ENCODE measurements around the gene UBB. TPM values are rescaled to one million over a fixed set of nuclear protein-coding genes. Genes with fewer than 3 reads are reported as not detected.

Gene UBB
- total RNA-seq, 1 donor from 2014 or later: 820 TPM

GRCh38 chr17:16406742-16407674 is 26.1 kb downstream of the UBB start:
- TF ChIP-seq, protein P1, sequence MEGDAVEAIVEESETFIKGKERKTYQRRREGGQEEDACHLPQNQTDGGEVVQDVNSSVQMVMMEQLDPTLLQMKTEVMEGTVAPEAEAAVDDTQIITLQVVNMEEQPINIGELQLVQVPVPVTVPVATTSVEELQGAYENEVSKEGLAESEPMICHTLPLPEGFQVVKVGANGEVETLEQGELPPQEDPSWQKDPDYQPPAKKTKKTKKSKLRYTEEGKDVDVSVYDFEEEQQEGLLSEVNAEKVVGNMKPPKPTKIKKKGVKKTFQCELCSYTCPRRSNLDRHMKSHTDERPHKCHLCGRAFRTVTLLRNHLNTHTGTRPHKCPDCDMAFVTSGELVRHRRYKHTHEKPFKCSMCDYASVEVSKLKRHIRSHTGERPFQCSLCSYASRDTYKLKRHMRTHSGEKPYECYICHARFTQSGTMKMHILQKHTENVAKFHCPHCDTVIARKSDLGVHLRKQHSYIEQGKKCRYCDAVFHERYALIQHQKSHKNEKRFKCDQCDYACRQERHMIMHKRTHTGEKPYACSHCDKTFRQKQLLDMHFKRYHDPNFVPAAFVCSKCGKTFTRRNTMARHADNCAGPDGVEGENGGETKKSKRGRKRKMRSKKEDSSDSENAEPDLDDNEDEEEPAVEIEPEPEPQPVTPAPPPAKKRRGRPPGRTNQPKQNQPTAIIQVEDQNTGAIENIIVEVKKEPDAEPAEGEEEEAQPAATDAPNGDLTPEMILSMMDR (IDR thresholded peaks at IDR 0.05; ENCODE audit: insufficient read depth, low read length, poor library complexity, severe bottlenecking): no peak
- H3K4me3 ChIP-seq (ENCODE audit: low read depth, low read length): peak overlapping the region; percentile 48
- H3K27me3 ChIP-seq (ENCODE audit: control insufficient read depth, insufficient read depth, low read length): no peaks in the 10 kb centered on the region
- H3K36me3 ChIP-seq (ENCODE audit: control insufficient read depth, insufficient read depth, low read length): no peaks in the 10 kb centered on the region
- DNase-seq (ENCODE audit: low read depth): no peak

DNA sequence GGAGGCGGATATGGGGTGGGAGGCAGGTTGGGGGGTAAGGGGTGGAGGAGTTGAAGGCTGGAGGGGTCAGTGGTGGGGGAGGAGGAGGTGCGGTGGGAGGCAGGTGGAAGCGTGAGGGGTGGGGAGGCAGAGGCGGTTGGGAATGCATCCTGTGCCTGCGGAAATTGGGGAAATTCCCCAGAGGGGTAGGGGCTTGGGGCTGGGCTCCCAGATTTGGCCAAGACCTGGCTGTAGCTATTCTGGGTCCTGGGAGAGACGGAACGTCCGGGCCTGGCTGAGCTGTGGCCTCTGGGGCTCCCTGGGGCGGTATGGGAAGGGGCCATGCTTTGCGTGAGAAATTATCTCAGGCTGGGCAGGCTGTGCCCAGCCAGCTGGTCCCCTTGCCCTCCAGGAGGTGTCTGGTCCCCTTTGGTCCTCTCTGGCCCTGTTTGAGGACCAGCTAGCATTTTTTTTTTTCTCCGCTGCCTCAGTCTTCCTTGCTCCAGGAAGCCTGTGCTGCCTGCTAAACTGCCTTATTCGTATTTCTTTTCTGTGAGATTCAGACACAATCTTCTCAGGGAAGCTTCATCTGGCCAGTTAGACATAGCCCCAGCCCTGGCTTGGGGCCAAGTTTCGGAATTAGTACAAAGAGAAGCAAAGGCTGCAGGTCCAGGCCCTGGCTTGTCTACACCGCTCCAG is 27.2 kb downstream of the UBB start:
- H3K36me3 ChIP-seq (ENCODE audit: control insufficient read depth, insufficient read depth, low read length): no peaks in the 10 kb centered on the region
- TF ChIP-seq, protein P1 (IDR thresholded peaks at IDR 0.05; ENCODE audit: insufficient read depth, low read length, poor library complexity, severe bottlenecking): no peak
- H3K27me3 ChIP-seq (ENCODE audit: control insufficient read depth, insufficient read depth, low read length): no peaks in the 10 kb centered on the region
- no peak overlapping the region for H3K4me3 ChIP-seq (ENCODE audit: low read depth, low read length)
- no peak for DNase-seq (ENCODE audit: low read depth)

DNA sequence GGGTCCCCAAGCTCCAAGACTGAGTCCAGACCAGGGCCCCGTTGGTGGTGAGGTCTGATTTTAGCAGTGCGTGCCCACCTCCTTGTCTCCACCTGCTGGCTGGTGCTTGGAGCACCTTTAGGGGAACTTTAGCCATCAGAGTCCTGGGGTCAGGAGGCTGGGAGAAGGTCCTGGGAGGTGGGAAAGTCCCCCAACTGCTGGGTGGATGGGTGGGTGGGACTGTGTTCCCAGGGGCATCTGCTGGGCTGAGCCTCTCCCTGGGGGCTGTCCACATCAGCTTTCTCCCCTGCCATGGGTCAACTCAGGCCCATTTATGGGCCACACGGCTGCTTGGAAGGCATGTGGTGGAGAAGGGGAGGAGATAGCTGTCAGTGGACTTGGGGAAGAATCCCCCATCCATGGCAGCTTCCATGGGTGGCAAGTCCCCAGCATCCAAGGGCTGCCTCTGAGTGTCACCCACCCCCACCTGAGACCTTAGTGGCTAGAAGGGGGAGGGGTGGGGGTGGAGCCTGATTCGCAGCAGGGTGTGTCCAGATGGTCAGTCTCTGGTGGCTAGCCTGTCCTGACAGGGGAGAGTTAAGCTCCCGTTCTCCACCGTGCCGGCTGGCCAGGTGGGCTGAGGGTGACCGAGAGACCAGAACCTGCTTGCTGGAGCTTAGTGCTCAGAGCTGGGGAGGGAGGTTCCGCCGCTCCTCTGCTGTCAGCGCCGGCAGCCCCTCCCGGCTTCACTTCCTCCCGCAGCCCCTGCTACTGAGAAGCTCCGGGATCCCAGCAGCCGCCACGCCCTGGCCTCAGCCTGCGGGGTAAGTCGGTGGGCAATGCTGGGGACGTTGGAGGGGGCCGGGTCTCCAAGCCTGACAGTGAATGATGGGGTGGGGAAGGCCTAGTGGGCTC is 34.4 kb downstream of the UBB start, which contains the start of gene TRPV2:
Gene TRPV2, plus strand, starts transcription at position 541 of the 894 bp plus-strand sequence. CDS start 2,098 bp downstream, outside the sequence.
- Histone ChIP-seq H3K27me3 (ENCODE audit: control insufficient read depth, insufficient read depth, low read length) (no peaks in the 10 kb centered on the region), H3K36me3 (ENCODE audit: control insufficient read depth, insufficient read depth, low read length) (no peaks in the 10 kb centered on the region), H3K4me3 (ENCODE audit: low read depth, low read length) (peak within 1 kb of the TSS; percentile 45)
- DNase-seq (ENCODE audit: low read depth): no peak
- TF ChIP-seq, protein P1 (IDR thresholded peaks at IDR 0.05; ENCODE audit: insufficient read depth, low read length, poor library complexity, severe bottlenecking): peak; percentile 32

GRCh38 chr17:16417399-16417798 is 36.5 kb downstream of the UBB start:
- Histone ChIP-seq H3K4me3 (ENCODE audit: low read depth, low read length) (no peak overlapping the region), H3K27me3 (ENCODE audit: control insufficient read depth, insufficient read depth, low read length) (no peaks in the 10 kb centered on the region), H3K36me3 (ENCODE audit: control insufficient read depth, insufficient read depth, low read length) (no peaks in the 10 kb centered on the region)
- TF ChIP-seq, protein P1 (IDR thresholded peaks at IDR 0.05; ENCODE audit: insufficient read depth, low read length, poor library complexity, severe bottlenecking): no peak
- no peak for DNase-seq (ENCODE audit: low read depth)

DNA sequence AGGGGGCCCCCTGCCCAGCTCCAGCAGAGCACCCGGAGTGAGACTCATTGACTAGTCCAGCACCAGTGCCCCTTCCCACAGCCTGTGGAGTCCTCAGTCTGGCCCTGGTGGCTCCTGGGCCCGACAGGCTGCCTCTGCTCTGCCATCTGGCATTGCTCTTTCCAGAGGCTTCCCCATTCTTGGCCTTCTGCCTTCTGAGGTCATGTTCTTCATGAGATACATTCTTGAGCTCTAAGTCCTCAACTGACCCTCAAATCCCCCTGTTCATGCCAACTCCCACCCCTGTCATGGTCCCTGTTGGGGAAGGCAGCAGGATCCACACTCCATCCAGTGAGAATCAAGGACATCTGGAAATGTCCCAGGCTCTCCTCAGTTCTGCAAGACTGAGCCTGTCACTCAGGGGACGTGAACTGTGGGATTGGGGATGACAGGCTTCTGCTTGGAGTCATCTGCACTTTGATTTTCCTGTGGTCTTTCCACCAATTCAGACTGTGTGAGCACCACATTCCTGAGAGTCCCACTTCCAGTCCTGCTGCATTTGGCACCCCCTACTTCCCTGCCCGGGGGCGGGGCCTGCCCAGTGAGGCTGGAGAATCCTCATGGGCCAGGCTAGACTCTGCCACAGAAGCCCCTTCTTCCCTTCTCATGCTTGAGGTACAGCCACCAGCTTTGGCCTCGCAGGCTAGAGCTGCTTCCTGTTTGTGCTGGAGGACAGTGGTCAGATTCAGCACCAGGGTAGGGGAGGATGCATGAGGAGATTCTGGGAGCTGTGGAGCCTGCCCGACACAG is 37.2 kb downstream of the UBB start:
- no peak for DNase-seq (ENCODE audit: low read depth)

More for the DNA sequence above, 37.2 kb downstream of the UBB start:
- no peaks in the 10 kb centered on the region for H3K36me3 ChIP-seq (ENCODE audit: control insufficient read depth, insufficient read depth, low read length)
- H3K27me3 ChIP-seq (ENCODE audit: control insufficient read depth, insufficient read depth, low read length): no peaks in the 10 kb centered on the region
- TF ChIP-seq, protein P1 (IDR thresholded peaks at IDR 0.05; ENCODE audit: insufficient read depth, low read length, poor library complexity, severe bottlenecking): no peak
- no peak overlapping the region for H3K4me3 ChIP-seq (ENCODE audit: low read depth, low read length)
